HG03575 (cell line): ENCODE results near the gene SLC25A45.
"Not testable (repeated sequence)": the region's sequence is repeated elsewhere in the genome, so short reads cannot be mapped to it uniquely, and the experiment has no call there.

Source experiments
- ATAC-seq: cut with Tn5 transposase; IDR thresholded peaks from one replicate; pipeline ENCODE4 v1.9.1; 2021; ENCODE audit not compliant: unreplicated experiment, insufficient number of reproducible peaks, low FRiP score; ENCODE audit errors: extremely low read depth

Gene SLC25A45

GRCh38 chr11:65422633-65423515 is 40.4 kb upstream of the SLC25A45 start, which contains the start of gene NEAT1:
Gene NEAT1, plus strand, starts transcription at chr11:65422798.
- no peak for ATAC-seq

GRCh38 chr11:65421794-65422632 is 39.6 kb upstream of the SLC25A45 start:
- ATAC-seq = no peak

GRCh38 chr11:65420979-65421793 is 38.7 kb upstream of the SLC25A45 start:
- no peak for ATAC-seq

GRCh38 chr11:65420506-65420905 is 38.1 kb upstream of the SLC25A45 start:
- ATAC-seq = no peak

GRCh38 chr11:65419772-65420481 is 37.5 kb upstream of the SLC25A45 start:
- ATAC-seq = no peak

GRCh38 chr11:65419460-65419771 is 37.0 kb upstream of the SLC25A45 start:
- ATAC-seq = no peak

GRCh38 chr11:65418681-65419459 is 36.4 kb upstream of the SLC25A45 start:
- no peak for ATAC-seq

- ATAC-seq = no peak
These were observed 35.9 kb upstream of the SLC25A45 start for GRCh38 chr11:65418431-65418680.

GRCh38 chr11:65417702-65418430 is 35.4 kb upstream of the SLC25A45 start:
- no peak for ATAC-seq

- no peak for ATAC-seq
These were observed 34.6 kb upstream of the SLC25A45 start for GRCh38 chr11:65416841-65417701.

- no peak for ATAC-seq
These were observed 33.9 kb upstream of the SLC25A45 start for GRCh38 chr11:65416341-65416824.

GRCh38 chr11:65415499-65416340 is 33.3 kb upstream of the SLC25A45 start:
- no peak for ATAC-seq

- ATAC-seq = no peak
These were observed 32.5 kb upstream of the SLC25A45 start for GRCh38 chr11:65414776-65415498.

- not testable (repeated sequence) for ATAC-seq
These were observed 30.7 kb upstream of the SLC25A45 start for GRCh38 chr11:65413077-65413664.
